HG03045 (cell line): ENCODE results near the gene KRTAP11-1.

Experiments used
- ATAC-seq: cut with Tn5 transposase; IDR thresholded peaks from one replicate; pipeline ENCODE4 v1.9.1; 2021; ENCODE audit warnings: mild to moderate bottlenecking, moderate library complexity; ENCODE audit not compliant: unreplicated experiment

KRTAP11-1 gene, protein sequence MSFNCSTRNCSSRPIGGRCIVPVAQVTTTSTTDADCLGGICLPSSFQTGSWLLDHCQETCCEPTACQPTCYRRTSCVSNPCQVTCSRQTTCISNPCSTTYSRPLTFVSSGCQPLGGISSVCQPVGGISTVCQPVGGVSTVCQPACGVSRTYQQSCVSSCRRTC

DNA sequence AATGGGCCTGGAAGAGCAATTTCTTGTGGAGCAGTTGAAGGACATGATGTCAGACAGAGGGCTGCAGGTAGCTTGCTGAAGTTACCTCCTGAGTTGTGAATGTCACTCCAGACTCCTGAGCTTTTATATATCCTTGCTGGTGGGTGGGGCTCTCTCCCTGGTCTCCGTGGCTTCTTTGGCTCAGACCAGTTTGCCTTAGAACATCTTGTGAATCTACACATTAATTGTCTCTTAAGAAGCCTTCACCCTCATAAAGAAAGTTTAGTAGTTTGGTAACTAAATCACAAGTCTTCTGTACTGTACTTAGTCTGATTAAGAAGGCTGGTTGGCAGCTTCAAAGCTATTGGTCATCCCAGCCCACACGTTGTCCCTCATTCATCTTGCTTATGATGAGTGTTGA is at the start of gene KRTAP11-1:
KRTAP11-1 (minus strand) TSS at position 101 of the 400 bp plus-strand sequence; CDS start at position 45, 56 bp downstream.
- ATAC-seq: no peak

DNA sequence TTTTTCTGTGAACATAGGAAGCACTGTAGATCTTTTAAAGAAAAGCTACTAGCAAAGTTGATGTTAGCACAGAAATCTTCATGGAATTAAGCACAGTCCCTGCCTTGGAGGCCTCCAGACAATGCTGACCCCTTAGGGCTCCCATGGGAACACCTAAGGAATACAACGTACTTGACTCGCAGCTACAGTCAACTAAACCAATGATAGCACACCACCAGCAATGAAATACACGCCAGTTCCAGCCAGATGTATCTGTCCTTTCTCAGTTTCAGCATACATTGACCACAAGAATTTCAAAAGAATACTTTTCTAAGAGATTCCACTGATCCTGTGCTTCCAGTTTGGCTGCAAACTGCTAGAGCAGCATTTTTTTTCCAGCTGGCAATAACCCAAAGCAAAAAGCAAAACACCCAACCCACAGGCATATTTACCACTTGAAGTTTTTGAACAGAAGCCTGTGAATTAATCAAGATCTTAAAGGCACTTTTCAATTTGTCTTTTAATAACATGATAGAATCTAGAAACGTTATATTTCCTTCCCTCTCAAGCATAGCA is 42.8 kb upstream of the KRTAP11-1 start:
- no peak for ATAC-seq

DNA sequence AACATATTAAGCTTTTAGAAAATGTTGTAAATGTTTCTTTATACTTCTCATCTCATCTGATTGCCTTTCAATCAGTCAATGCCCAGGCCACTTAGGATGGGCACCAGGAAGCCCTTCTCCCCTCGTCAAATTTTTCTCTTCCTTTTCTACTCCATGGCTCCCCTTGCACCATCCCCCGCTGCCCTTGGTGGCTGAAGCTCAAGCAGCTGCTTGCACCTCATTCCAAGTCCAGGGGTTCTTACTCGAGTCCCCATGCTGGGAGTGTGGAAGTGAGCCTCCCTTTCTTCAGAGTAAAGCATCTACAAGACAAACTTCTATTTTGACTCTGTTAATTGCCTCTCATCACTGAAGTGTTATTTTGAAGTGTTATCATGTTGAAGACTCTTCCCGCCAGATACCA is 39.7 kb upstream of the KRTAP11-1 start:
- no peak for ATAC-seq

DNA sequence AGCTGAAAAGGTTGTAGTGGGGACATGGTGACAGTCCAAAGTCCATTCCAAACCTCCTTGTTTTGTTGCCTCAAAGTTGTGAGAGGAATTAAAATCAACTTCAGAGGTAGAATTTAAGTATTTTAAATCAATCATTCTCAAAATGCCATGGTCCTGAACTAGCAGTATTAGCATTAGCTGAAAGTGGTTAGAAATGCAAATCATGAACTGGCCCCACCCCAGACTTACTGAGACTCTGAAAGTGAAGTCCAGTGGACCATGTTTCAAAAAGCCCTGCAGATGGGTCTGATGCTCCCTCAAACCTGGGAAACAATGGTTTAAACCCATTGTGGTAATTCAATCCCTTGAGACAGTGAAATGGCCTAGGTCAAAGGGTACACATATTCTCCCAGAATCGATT is 36.2 kb upstream of the KRTAP11-1 start:
- no peak for ATAC-seq

DNA sequence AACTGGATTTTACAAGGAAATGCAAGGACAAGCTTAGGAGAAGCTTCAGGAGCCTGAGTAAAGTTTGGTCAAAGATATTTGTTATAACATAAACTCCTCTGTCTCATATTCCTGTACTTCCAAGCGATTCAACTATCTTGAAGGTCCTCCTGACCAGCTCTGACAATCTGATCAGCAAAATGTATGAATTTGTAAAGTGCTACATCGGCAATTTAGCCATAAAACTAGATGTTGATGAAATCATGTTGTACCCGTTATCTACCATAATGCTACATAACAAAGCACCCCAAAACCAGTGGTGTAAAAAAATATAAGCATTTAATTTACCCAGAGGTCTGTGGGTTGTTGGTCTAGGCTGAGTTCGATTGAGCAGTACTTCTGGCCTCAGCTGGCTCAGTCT is 19.5 kb upstream of the KRTAP11-1 start:
- no peak for ATAC-seq

DNA sequence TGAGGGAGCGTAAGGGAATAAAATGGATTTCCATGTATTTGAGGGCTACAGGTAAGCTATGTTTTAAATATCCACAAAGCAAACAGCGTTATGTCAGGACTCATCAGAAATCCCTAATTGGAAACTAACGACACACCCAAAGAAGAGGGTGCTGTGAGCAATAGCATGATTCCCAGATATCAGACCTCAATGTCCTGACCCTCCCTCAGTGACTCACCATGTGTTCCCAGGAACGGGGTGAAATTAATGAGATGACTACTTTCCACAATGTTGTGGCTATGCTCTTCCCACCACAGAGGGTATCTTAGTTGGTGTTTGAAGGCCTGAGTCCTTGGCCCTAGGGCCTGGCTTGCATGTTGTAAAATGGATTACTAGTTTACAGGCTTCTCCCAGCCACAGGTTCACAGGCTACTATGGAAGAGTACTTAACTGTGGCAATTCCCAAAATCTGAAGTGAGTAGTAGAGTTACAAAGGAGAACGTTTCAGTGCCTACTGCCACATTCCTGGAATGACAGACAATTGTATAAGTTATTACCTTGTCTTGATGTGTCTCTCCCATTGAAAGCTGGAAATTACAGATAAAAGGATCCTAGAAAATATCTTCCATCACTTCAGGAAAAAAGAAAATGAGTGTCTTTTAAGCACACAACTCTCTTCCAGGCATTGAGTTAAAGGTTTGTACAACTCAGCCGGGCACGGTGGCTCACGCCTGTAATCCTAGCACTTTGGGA is 1.7 kb upstream of the KRTAP11-1 start:
- no peak for ATAC-seq

DNA sequence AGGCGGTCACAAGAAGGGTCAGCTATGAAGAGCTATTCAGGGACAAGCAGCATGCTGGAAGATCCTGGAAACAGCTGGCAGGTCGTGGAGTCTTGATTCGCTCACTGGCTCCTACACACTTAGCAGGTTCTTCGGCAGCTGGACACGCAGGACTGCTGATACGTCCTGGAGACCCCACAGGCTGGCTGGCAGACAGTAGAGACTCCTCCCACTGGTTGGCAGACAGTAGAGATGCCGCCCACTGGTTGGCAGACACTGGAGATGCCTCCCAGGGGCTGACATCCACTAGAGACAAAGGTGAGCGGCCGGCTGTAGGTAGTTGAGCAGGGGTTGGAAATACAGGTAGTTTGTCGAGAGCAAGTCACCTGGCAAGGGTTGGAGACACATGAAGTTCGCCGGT is 466 bp downstream of the KRTAP11-1 start:
- no peak for ATAC-seq

DNA sequence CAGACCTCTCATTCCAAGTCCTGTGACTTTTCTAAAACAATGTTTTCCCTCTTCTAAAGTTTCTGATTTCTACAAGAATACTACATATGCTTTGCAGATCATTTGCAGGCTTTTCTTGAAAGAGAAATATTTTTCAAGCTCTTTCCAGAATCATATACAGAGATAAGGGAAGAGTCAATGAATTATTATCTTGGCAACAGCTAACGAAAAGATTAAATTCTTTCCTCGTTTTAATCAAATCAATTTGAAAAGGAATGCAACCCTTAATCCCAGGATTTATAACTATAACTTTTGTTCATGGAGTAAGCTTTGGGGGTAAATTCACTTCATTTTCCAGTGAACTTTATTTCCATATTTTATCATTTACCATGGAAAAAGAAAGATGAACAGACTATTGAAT is 6.9 kb downstream of the KRTAP11-1 start:
- ATAC-seq: no peak

DNA sequence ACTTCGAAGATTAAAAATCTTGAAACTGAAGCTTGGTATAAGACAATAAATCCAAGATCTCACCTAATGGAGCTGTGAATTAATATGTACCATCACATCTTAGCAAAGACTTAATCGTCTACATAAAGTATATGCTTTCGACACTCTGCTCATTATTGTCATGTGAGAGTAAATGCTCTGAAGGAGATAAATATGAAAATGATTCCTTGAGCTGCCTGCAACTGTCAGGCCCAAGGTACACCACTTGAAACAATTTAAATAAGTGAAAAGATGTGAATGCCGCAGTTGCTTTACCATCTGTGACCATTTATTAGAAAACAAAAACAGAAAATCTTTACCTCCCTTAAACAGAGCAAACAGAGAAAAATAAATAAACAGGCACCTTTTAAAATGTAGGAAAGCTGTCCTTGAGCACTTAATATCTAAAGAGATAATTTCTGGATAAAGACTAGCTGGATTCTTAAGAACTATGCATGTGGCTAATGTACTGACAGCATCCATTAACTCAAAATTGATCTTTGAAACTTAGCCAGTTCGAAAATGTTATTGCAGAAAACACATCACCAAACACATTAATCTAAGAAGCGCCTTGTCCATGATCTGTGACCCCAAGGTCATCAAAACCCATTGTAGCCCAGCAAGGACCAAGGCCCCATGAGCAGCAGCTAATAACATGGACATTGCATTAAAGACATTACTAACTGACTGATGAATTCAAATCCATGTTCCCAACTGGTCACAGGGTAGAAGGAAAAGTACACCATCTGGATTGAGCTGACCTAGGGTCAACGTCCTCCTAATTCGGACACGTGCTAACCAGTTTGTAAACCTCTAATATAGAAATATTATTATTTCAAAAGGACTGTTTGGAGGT is 33.5 kb downstream of the KRTAP11-1 start:
- ATAC-seq: no peak

DNA sequence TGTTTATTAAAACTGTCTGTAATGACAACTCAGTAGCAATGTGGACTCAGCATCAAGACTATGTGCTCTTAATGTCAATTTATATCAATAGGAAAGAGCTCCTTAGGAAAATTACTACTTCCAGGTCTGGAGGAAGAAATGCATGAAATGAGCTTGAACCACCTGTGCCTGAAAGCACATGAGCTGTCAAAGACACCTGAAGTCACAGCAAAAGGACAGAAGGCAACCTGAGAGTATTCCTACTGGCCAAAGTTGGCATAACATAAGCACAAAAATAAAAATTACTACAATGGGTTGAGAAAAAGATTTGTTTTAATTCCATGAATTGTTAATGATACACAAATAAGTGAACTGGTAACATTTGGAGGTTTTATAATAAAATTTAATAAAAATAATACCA is 38.4 kb downstream of the KRTAP11-1 start:
- ATAC-seq: no peak

DNA sequence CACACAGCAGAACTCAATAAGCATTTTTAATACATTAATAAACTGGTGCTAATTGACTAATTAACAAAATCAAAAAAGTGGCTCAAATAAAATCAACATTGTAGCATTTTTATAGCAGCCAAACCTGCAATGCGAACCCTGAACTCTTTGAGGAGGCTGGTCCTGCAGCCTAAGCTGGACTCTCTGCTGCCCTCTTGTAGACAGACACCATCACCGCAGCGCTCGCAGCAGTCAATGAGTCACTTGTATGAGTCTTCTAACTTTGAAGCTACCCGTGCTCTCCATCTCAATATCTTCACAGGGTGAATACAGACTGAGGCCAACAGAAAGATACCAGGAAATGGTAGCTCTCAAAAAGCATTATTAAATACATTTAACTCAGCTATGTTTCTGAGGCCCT is 42.1 kb downstream of the KRTAP11-1 start:
- no peak for ATAC-seq

DNA sequence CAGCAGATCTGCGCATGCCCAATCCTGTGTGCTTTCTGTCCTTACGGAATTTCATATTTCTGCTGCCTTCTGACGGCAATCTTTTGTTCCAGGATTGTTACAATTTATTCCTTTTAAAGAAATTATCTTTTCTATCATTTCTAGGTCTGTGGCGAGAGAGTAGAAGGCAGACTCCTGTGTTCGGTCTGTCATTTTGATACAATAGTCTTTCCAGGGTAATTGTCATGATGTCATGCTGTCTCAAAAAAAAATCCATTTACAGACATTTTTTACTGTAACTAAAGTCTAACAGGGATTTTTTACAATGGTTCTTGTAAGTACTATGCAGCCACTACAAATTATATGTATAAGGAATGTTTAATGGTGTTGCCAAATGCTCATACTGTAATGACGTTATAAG is 42.8 kb downstream of the KRTAP11-1 start:
- ATAC-seq: no peak

DNA sequence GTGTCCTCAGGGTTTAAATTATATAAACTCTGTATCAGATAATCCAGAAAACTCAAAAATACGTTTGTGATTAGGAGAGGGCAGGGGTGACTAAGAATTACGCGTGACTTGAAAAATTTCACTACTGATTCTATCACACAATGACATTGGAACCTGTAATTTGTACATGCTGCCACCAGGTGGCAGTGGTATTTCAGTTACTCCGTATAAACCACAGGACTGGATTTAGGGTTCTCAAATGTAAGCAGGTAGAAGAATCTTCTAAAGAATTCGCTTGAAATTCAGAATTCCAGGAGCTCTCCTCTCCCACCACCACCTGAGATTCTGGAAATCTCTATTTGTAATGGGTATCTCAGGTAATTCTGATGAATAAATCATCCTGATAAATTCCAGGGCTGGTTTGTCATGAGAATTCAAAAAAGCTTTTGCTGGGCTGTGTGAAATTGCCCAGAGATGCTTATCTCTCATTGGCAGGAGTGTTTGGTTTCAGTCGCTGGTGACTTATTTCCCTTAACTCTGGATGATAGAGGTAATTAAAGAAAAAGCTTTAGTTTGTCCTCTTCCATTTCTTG is 50.1 kb downstream of the KRTAP11-1 start:
- ATAC-seq: no peak
